Measurements from ENCODE around the gene CLIP1.

- TF ChIP-seq CTCF (IDR thresholded peaks at IDR 0.05) (no peak), POLR2A (IDR thresholded peaks at IDR 0.05) (no peak), POLR2AphosphoS5 (IDR thresholded peaks at IDR 0.05; ENCODE audit: insufficient read depth in 1 of 2, low read depth in 1 of 2) (no peak)
Observed at GRCh38 chr12:122459211-122459610, 36.7 kb upstream of the CLIP1 start.

All from vagina (tissue), 2 donors.